Left ventricle myocardium inferior (tissue), 1 donor: ENCODE results near the gene SALL1. TPM values are rescaled to one million over a fixed set of nuclear protein-coding genes. Genes with fewer than 3 reads are reported as not detected.

Source experiments
- DNase-seq: peaks from one replicate; pipeline ENCODE4 v3.0.0-alpha.2; 2020
- H3K27ac ChIP-seq: fragments of 200-600 bp; replicated peaks from 2 replicates; pipeline ENCODE4 v1.8.0; 2021
- H3K27me3 ChIP-seq: fragments of 200-600 bp; 2 replicates; pipeline ENCODE4 v1.8.0; 2021; ENCODE audit warnings: low read depth
- H3K36me3 ChIP-seq: fragments of 200-600 bp; 2 replicates; pipeline ENCODE4 v1.8.0; 2021
- H3K4me1 ChIP-seq: fragments of 200-600 bp; 2 replicates; pipeline ENCODE4 v1.8.0; 2021
- H3K4me3 ChIP-seq: fragments of 200-600 bp; 2 replicates; pipeline ENCODE4 v1.8.0; 2021; ENCODE audit warnings: mild to moderate bottlenecking, moderate library complexity
- H3K9me3 ChIP-seq: fragments of 200-600 bp; replicated peaks from 2 replicates; pipeline ENCODE4 v1.8.0; 2021
- intact Hi-C: fragments of 100-400 bp; cut with micrococcal nuclease; formaldehyde crosslinking; loops from one replicate; pipeline ENCODE4 v1.11.0; 2022
- total RNA-seq: library from RNA; stranded (reverse); fragmentation: NEBNext Ultra II Directional; extraction: Animal tissue kit (Norgen Biotek cat#: 25700); gene quantifications from one replicate; pipeline ENCODE4 v1.2.1, GENCODE V29; 2021
- TF ChIP-seq, protein P1 (sequence below): fragments of 200-600 bp; IDR thresholded peaks from 2 replicates; pipeline ENCODE4 v1.8.0; 2021; ENCODE audit warnings: antibody characterized with exemption, mild to moderate bottlenecking, borderline replicate concordance
- donor health status: DM: no; HTN: yes; CAD: no; lungs with severe emphysema.

Gene SALL1
- total RNA-seq, 1 donor from 2014 or later, result 1.3 TPM

DNA sequence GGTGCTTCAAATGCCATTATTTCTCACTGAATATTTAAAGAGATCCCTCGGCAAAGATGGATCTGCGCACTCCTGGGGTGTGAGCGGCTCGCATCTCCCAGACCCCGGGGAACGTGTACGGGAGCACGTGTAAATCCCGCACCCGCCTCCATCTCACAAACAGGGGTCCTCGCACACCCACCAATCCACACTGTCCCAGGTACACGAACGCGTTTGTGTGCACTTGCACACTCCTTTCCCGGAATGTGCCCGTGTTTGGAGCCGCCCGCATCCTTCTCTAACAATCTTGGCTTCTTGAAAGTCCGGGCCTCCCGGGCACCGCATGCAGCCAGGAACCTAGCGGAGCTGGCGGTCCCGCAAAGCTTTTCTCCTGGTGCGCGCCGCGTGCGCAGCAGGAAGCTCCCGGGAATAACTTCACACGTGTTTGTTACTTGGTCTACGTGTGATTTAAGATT, 2.5 kb upstream of the SALL1 start:
- peaks cover 56% of the 10 kb centered on the region for H3K4me1 ChIP-seq
- DNase-seq, result no peak
- no peak overlapping the region for H3K27ac ChIP-seq
- H3K36me3 ChIP-seq, result no peaks in the 10 kb centered on the region
- H3K4me3 ChIP-seq, result no peak overlapping the region
- H3K9me3 ChIP-seq, result no peaks in the 10 kb centered on the region
- intact Hi-C loops, result no loop called here
- H3K27me3 ChIP-seq, result peaks cover 100% of the 10 kb centered on the region
- TF ChIP-seq, protein P1, sequence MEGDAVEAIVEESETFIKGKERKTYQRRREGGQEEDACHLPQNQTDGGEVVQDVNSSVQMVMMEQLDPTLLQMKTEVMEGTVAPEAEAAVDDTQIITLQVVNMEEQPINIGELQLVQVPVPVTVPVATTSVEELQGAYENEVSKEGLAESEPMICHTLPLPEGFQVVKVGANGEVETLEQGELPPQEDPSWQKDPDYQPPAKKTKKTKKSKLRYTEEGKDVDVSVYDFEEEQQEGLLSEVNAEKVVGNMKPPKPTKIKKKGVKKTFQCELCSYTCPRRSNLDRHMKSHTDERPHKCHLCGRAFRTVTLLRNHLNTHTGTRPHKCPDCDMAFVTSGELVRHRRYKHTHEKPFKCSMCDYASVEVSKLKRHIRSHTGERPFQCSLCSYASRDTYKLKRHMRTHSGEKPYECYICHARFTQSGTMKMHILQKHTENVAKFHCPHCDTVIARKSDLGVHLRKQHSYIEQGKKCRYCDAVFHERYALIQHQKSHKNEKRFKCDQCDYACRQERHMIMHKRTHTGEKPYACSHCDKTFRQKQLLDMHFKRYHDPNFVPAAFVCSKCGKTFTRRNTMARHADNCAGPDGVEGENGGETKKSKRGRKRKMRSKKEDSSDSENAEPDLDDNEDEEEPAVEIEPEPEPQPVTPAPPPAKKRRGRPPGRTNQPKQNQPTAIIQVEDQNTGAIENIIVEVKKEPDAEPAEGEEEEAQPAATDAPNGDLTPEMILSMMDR, result no peak

DNA sequence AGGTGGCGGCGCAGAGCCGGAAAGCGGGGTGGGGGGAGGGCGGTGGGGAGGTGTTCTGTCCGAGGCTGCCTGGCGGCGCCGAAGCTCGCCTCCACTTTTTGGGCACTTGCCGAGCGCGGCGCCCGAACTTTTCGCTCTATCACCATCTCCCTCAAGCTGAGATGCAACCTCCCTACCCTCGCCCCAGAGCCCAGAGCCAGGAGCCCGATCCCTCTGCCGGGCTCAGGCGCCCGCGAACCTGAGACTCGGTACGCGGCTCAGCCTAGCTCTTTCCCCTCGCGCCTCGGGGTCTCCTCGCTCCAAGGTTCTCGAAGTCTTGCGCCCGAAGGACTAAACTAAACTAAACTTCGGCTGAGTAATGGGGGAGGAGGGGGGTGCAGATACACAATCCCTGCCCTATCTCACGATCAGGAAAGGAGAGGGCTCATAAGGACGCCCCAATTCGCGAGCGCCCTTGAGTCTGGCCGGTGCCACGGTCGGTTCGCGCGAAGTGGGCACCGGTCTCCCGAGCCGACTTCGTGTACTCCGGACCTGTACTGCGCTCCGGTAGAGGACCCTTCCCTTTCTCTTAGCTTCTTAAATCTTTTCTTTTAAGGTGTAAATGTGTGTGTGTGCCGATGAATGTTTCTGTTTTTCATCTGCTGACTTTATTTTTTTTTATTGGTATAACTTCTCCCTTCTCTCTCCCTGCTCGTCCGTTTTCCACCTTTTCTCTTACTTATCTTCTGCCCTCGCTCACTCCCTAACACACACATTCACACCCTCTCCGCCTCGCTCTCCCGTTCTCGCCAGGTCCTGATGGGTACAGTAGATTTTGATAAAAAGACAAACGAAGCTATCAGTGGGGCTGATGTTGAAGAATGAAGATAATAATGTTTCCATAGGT, 1.9 kb upstream of the SALL1 start:
- no peaks in the 10 kb centered on the region for H3K36me3 ChIP-seq
- no peaks in the 10 kb centered on the region for H3K9me3 ChIP-seq
- H3K27me3 ChIP-seq, result peaks cover 100% of the 10 kb centered on the region
- intact Hi-C loops, result no loop called here
- peaks cover 56% of the 10 kb centered on the region for H3K4me1 ChIP-seq
- DNase-seq, result no peak
- no peak overlapping the region for H3K27ac ChIP-seq
- TF ChIP-seq, protein P1, result no peak
- H3K4me3 ChIP-seq, result peak overlapping the region; percentile 66

- intact Hi-C loops, result no loop called here
- H3K36me3 ChIP-seq, result no peaks in the 10 kb centered on the region
- peaks cover 56% of the 10 kb centered on the region for H3K4me1 ChIP-seq
- H3K27me3 ChIP-seq, result peaks cover 99% of the 10 kb centered on the region
- H3K27ac ChIP-seq, result no peak overlapping the region
- H3K4me3 ChIP-seq, result peak overlapping the region; percentile 66
- no peak for DNase-seq
- H3K9me3 ChIP-seq, result no peaks in the 10 kb centered on the region
- TF ChIP-seq, protein P1, result no peak
Measured at GRCh38 chr16:51151961-51152663, 1.0 kb upstream of the SALL1 start.

- Histone ChIP-seq H3K36me3 (no peaks in the 10 kb centered on the region), H3K27me3 (peaks cover 99% of the 10 kb centered on the region), H3K9me3 (no peaks in the 10 kb centered on the region), H3K4me3 (peak overlapping the region; percentile 66), H3K4me1 (peaks cover 56% of the 10 kb centered on the region), H3K27ac (no peak overlapping the region)
- no peak for DNase-seq
- intact Hi-C loops, result no loop called here
- TF ChIP-seq, protein P1, result no peak
Measured at GRCh38 chr16:51151435-51151960, 428 bp upstream of the SALL1 start.

DNA sequence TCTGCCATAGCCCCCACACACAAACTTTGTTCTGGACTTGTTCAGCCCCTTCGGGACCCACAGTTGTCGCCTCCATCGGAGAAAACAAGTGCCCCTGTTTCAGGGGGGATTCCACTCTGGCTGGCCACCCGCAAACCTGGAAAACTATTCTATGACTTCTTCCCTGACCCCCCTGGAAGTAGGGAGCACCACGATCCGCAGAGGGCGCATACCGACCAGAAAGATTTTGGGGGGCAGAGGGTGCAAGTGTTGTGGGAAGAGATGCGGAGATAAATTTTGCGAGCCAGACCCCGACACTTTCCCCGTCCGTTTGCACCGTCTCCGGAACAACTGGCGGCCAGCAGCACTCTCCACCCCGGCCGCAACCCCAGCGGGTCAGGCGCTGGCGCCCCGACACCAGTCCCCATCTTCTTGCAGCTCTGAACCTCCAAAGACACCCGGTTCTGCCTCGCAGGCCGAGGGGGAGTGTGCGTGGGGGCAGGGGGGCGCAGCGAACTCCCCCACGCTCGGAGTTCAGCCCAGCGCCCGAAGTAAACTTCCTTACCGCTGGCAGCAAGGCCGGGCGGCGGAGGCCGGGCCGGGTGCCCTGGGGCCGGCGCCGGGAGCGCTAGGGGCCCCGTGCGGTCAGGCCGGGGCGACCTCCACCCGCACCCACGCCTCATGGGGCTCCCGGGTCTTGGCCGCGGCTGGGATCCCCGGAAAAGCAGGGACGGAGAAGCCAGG, 744 bp downstream of the SALL1 start:
- Histone ChIP-seq H3K27me3 (peaks cover 99% of the 10 kb centered on the region), H3K27ac (no peak overlapping the region)
- intact Hi-C loops, result no loop called here

More for the DNA sequence above, 744 bp downstream of the SALL1 start:
- no peaks in the 10 kb centered on the region for H3K9me3 ChIP-seq
- H3K4me1 ChIP-seq, result peaks cover 49% of the 10 kb centered on the region
- TF ChIP-seq, protein P1, result no peak
- H3K36me3 ChIP-seq, result no peaks in the 10 kb centered on the region
- no peak for DNase-seq
- peak overlapping the region; percentile 66 for H3K4me3 ChIP-seq
